Measurements from ENCODE around the gene AP2B1.

Gene AP2B1

GRCh38 chr17:35734396-35734795 lies 147.3 kb downstream of the AP2B1 start:
- no peak overlapping the region for H3K4me3 ChIP-seq (ENCODE audit: low read length)
- no peaks in the 10 kb centered on the region for H3F3A ChIP-seq (ENCODE audit: control insufficient read depth, insufficient read depth)
- no peaks in the 10 kb centered on the region for H4K20me1 ChIP-seq (ENCODE audit: control insufficient read depth, insufficient read depth, low read depth, low read length)
- no peaks in the 10 kb centered on the region for H3K79me2 ChIP-seq (ENCODE audit: control insufficient read depth, low read length)
- H3K9me3 ChIP-seq (ENCODE audit: control insufficient read depth, insufficient read depth, low read length): no peaks in the 10 kb centered on the region
- TF ChIP-seq EZH2phosphoT487 (IDR thresholded peaks at IDR 0.05; ENCODE audit: borderline replicate concordance, low read length) (no peak), CTCF (IDR thresholded peaks at IDR 0.05; ENCODE audit: low read depth, low read length, poor library complexity, severe bottlenecking) (no peak)
- H3K27ac ChIP-seq (ENCODE audit: low read depth, low read length): no peak overlapping the region
- peaks cover 30% of the 10 kb centered on the region for H3K27me3 ChIP-seq (ENCODE audit: control insufficient read depth, low read length)
- H3K4me2 ChIP-seq (ENCODE audit: low read length): no peak overlapping the region
- no peaks in the 10 kb centered on the region for H3K9me2 ChIP-seq (replicated peaks; ENCODE audit: control insufficient read depth, low read length)
- no peaks in the 10 kb centered on the region for H3K36me3 ChIP-seq (ENCODE audit: control insufficient read depth, low read length)
- no peaks in the 10 kb centered on the region for H3K4me1 ChIP-seq (ENCODE audit: control insufficient read depth, low read length)

- no peaks in the 10 kb centered on the region for H4K20me1 ChIP-seq (ENCODE audit: control insufficient read depth, insufficient read depth, low read depth, low read length)
- no peak overlapping the region for H3K4me2 ChIP-seq (ENCODE audit: low read length)
- H3K27me3 ChIP-seq (ENCODE audit: control insufficient read depth, low read length): peaks cover 30% of the 10 kb centered on the region
- H3K4me1 ChIP-seq (ENCODE audit: control insufficient read depth, low read length): no peaks in the 10 kb centered on the region
- TF ChIP-seq CTCF (IDR thresholded peaks at IDR 0.05; ENCODE audit: low read depth, low read length, poor library complexity, severe bottlenecking): no peak
- TF ChIP-seq EZH2phosphoT487 (IDR thresholded peaks at IDR 0.05; ENCODE audit: borderline replicate concordance, low read length): no peak
- no peaks in the 10 kb centered on the region for H3K36me3 ChIP-seq (ENCODE audit: control insufficient read depth, low read length)
- H3K79me2 ChIP-seq (ENCODE audit: control insufficient read depth, low read length): no peaks in the 10 kb centered on the region
- no peaks in the 10 kb centered on the region for H3K9me2 ChIP-seq (replicated peaks; ENCODE audit: control insufficient read depth, low read length)
- no peaks in the 10 kb centered on the region for H3K9me3 ChIP-seq (ENCODE audit: control insufficient read depth, insufficient read depth, low read length)
- no peak overlapping the region for H3K4me3 ChIP-seq (ENCODE audit: low read length)
- H3K27ac ChIP-seq (ENCODE audit: low read depth, low read length): no peak overlapping the region
- H3F3A ChIP-seq (ENCODE audit: control insufficient read depth, insufficient read depth): no peaks in the 10 kb centered on the region
Measured at GRCh38 chr17:35735036-35735805, 148.1 kb downstream of the AP2B1 start.

GRCh38 chr17:35736236-35736635 lies 149.1 kb downstream of the AP2B1 start:
- H3K36me3 ChIP-seq (ENCODE audit: control insufficient read depth, low read length): no peaks in the 10 kb centered on the region
- no peaks in the 10 kb centered on the region for H4K20me1 ChIP-seq (ENCODE audit: control insufficient read depth, insufficient read depth, low read depth, low read length)
- H3F3A ChIP-seq (ENCODE audit: control insufficient read depth, insufficient read depth): no peaks in the 10 kb centered on the region
- no peak overlapping the region for H3K4me3 ChIP-seq (ENCODE audit: low read length)
- no peaks in the 10 kb centered on the region for H3K9me3 ChIP-seq (ENCODE audit: control insufficient read depth, insufficient read depth, low read length)
- H3K4me2 ChIP-seq (ENCODE audit: low read length): no peak overlapping the region
- no peak overlapping the region for H3K27ac ChIP-seq (ENCODE audit: low read depth, low read length)
- no peak for TF ChIP-seq EZH2phosphoT487 (IDR thresholded peaks at IDR 0.05; ENCODE audit: borderline replicate concordance, low read length)
- TF ChIP-seq CTCF (IDR thresholded peaks at IDR 0.05; ENCODE audit: low read depth, low read length, poor library complexity, severe bottlenecking): no peak
- no peaks in the 10 kb centered on the region for H3K79me2 ChIP-seq (ENCODE audit: control insufficient read depth, low read length)
- H3K27me3 ChIP-seq (ENCODE audit: control insufficient read depth, low read length): peaks cover 23% of the 10 kb centered on the region
- H3K9me2 ChIP-seq (replicated peaks; ENCODE audit: control insufficient read depth, low read length): no peaks in the 10 kb centered on the region
- no peaks in the 10 kb centered on the region for H3K4me1 ChIP-seq (ENCODE audit: control insufficient read depth, low read length)

Data from DOHH2 (cell line).